ENCODE measurements around the gene TRAK2.

- TF ChIP-seq EP300 (IDR thresholded peaks at IDR 0.05) (no peak), POLR2AphosphoS5 (IDR thresholded peaks at IDR 0.05) (no peak)
- TF ChIP-seq, protein P1, sequence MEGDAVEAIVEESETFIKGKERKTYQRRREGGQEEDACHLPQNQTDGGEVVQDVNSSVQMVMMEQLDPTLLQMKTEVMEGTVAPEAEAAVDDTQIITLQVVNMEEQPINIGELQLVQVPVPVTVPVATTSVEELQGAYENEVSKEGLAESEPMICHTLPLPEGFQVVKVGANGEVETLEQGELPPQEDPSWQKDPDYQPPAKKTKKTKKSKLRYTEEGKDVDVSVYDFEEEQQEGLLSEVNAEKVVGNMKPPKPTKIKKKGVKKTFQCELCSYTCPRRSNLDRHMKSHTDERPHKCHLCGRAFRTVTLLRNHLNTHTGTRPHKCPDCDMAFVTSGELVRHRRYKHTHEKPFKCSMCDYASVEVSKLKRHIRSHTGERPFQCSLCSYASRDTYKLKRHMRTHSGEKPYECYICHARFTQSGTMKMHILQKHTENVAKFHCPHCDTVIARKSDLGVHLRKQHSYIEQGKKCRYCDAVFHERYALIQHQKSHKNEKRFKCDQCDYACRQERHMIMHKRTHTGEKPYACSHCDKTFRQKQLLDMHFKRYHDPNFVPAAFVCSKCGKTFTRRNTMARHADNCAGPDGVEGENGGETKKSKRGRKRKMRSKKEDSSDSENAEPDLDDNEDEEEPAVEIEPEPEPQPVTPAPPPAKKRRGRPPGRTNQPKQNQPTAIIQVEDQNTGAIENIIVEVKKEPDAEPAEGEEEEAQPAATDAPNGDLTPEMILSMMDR (IDR thresholded peaks at IDR 0.05) = no peak
Observed at GRCh38 chr2:201430839-201431238, 20.4 kb downstream of the TRAK2 start.
